ACC112 (cell line): ENCODE data around the gene LMTK2.

Experiments used
- H2AFZ ChIP-seq: fragments of 200-600 bp; sonication (generic); one replicate; pipeline ENCODE4 v1.6.0; 2017; ENCODE audit warnings: antibody characterized with exemption, low read length; ENCODE audit not compliant: unreplicated experiment
- H3K27ac ChIP-seq: fragments of 200-600 bp; sonication (generic); 2 replicates; pipeline ENCODE4 v1.5.1; 2014; ENCODE audit warnings: low read depth, mild to moderate bottlenecking, antibody characterized with exemption, low read length, moderate library complexity
- H3K27me3 ChIP-seq: fragments of 200-600 bp; sonication (generic); 2 replicates; pipeline ENCODE4 v1.6.1; 2014; ENCODE audit warnings: mild to moderate bottlenecking, antibody characterized with exemption, low read length, moderate library complexity, mixed read lengths; ENCODE audit not compliant: insufficient read depth
- H3K36me3 ChIP-seq: fragments of 200-600 bp; sonication (generic); 2 replicates; pipeline ENCODE4 v1.6.1; 2016; ENCODE audit warnings: mild to moderate bottlenecking, antibody characterized with exemption, low read length, moderate library complexity, mixed read lengths; ENCODE audit not compliant: insufficient read depth
- H3K4me1 ChIP-seq: fragments of 200-600 bp; sonication (generic); one replicate; pipeline ENCODE4 v1.6.1; 2016; ENCODE audit warnings: low read length, mixed read lengths; ENCODE audit not compliant: insufficient read depth, unreplicated experiment, control insufficient read depth
- H3K4me3 ChIP-seq: fragments of 200-600 bp; sonication (generic); 2 replicates; pipeline ENCODE4 v1.5.1; 2014; ENCODE audit warnings: mild to moderate bottlenecking, low read depth, low read length
- H3K79me2 ChIP-seq: fragments of 200-600 bp; sonication (generic); one replicate; pipeline ENCODE4 v1.6.0; 2016; ENCODE audit warnings: low read length; ENCODE audit not compliant: control insufficient read depth, unreplicated experiment, insufficient read depth

The LMTK2 gene

DNA sequence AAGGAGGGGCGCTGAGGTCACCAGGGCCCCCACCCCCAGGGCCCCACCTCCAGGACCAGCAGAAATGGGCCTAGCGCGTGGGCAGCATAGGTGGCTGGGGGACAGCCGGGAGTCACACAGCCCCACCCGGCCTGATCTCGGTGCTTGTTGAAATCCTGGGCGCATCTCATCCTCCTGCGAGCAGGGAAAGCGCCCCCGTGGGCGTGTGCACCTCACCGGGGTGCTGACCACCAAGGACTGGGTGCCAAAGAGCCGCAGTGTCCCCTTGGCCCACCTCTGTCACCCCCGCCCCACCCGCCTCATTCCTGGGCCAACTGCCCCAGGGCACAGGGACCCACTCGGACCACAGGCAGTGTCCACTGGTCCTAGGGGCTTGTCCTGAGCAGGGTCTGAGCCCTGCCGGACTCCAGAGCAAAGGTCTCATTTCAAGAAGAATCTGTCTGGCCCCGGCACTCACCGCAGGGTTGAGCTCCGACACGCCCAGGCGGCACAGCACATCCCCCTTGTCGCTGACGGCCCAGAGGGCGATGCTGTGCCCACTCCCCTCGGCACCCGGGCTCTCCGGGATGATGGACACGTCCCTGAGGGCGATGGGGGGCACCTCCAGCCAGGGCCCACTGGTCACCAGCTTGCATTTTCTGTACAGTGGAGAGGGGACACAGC lies 116.0 kb downstream of the LMTK2 start:
- no peaks in the 10 kb centered on the region for H3K27me3 ChIP-seq
- no peak overlapping the region for H2AFZ ChIP-seq
- no peak overlapping the region for H3K27ac ChIP-seq
- H3K4me3 ChIP-seq, result no peak overlapping the region
- no peaks in the 10 kb centered on the region for H3K36me3 ChIP-seq
- H3K4me1 ChIP-seq, result no peaks in the 10 kb centered on the region
- no peaks in the 10 kb centered on the region for H3K79me2 ChIP-seq

DNA sequence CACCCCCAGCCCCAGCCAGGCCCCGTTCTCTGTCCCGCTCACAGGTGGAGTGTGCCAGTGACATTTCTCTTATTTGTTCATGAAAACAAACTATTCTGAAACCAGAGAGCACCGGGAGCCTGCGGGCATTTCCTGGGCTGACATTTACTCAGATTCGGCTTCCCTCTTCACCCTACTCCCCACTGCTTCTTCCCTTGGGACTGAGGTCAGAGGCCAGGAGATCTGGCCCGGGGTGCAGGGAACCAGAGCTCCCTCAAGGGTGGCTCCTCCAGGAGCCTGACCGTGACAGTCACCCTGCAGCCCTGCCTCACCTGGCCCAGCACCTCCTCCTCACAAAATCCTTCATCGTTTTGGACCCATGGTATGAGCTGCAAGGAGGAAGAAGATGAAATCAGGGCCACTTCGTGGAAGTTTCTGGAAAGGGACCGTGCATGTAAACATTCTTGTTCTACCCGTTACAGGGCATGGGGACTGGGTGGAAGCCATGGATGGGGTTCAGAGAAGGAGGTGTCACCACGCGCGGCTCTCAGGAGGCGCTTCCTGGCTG lies 116.8 kb downstream of the LMTK2 start:
- Histone ChIP-seq H3K4me1 (no peaks in the 10 kb centered on the region), H3K36me3 (no peaks in the 10 kb centered on the region), H3K27ac (no peak overlapping the region), H3K27me3 (no peaks in the 10 kb centered on the region), H3K79me2 (no peaks in the 10 kb centered on the region), H2AFZ (no peak overlapping the region), H3K4me3 (no peak overlapping the region)

DNA sequence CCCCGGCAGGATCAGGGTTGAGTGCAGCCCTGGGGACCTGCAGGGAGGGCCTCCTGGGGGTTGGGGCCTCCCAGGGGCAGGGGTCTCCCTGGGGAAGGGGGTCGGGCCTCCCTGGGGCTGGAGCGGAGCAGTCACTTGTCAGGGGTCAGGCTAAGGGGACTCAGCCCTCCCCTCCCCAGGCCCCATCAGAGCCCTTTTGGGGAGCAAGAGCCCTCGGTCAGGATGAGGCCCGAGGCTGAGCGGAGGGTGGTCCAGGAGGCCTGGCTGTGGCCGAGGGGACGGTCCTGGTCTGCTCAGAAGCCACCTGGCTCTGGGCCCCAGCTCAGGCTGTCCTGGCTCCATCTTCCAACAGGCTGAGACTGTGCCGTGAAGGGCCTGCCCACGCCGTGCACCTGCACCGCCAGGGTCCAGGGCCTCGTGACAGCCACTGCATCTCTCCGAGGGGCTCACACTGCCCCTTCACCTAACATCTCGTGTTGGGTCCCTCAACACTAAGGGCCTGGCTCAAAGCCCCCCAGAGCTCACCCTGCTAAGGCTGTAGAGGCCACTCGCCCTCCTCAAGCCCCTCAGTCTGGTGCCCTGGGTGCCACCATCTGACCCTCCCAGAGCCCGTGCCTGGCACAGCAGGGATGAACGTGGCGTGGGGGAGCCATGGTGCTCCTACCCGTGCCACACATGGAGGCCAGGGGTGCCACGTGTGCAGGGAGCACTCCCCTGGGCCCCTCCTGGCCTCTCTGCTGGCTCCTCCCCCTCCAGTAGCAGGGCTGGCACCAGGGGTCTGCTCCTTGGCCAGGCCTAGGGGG lies 117.4 kb downstream of the LMTK2 start:
- Histone ChIP-seq H3K27me3 (no peaks in the 10 kb centered on the region), H3K27ac (no peak overlapping the region), H3K4me1 (no peaks in the 10 kb centered on the region), H3K79me2 (no peaks in the 10 kb centered on the region), H2AFZ (no peak overlapping the region), H3K4me3 (no peak overlapping the region), H3K36me3 (no peaks in the 10 kb centered on the region)

DNA sequence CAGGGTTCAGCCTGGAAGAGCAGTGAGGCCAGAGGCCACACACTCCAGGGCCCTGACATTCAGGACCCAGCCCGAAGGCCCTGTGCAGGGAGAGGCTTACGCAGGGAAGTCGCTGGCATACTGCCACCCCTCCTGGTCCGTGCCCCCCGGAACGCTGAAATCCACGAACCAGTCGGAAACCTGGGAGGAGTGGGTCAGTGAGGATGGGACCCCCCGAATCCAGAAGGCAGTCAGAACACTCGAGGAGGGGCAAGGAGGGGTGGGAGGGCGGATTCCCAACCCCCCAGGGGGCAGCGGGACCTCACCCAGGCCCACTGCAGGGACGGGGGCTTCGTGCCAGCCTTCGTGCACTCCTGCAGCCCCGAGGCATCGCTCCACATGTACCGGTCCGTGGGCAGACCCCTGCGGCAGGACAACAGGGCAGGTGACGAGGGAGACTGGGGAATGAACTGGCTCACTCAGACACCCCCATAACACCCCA lies 118.1 kb downstream of the LMTK2 start:
- no peaks in the 10 kb centered on the region for H3K4me1 ChIP-seq
- H3K36me3 ChIP-seq, result no peaks in the 10 kb centered on the region
- no peaks in the 10 kb centered on the region for H3K27me3 ChIP-seq
- H3K27ac ChIP-seq, result no peak overlapping the region
- H2AFZ ChIP-seq, result no peak overlapping the region
- H3K79me2 ChIP-seq, result no peaks in the 10 kb centered on the region
- no peak overlapping the region for H3K4me3 ChIP-seq

DNA sequence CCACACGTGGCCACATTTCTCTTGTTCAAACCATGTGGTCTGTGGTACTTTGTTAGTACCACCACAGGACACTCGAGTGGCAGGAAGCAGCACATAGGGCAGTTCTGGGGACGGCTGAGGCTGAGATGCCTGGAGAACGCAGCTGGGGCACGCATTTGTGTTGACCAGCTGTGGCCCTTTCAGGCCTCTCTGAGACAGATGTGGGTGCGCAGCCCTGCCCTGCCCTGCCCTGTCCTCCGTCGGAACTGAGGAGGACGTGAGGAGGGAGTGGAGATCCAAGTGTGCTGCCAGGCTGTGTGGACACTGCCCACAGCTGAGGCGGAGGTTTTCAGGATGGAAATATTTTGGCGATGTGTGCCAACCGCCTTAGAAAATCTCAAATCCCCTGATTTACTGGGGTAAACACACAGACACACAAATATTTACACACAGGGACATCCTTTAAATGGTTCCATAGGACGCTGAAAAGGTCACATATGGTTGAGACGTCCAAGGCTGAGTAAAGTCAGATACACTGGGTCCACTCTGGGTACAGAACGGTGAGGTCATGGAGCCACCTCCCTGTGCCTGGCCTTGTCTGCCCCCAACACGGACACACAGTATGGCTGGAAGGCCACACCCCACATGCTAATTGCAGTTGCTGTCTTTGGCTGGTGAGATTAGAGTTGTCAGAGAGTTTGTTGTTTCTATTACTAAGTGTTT lies 119.4 kb downstream of the LMTK2 start:
- Histone ChIP-seq H3K36me3 (no peaks in the 10 kb centered on the region), H3K79me2 (no peaks in the 10 kb centered on the region), H2AFZ (no peak overlapping the region), H3K27me3 (no peaks in the 10 kb centered on the region), H3K4me3 (no peak overlapping the region), H3K27ac (no peak overlapping the region), H3K4me1 (no peaks in the 10 kb centered on the region)

DNA sequence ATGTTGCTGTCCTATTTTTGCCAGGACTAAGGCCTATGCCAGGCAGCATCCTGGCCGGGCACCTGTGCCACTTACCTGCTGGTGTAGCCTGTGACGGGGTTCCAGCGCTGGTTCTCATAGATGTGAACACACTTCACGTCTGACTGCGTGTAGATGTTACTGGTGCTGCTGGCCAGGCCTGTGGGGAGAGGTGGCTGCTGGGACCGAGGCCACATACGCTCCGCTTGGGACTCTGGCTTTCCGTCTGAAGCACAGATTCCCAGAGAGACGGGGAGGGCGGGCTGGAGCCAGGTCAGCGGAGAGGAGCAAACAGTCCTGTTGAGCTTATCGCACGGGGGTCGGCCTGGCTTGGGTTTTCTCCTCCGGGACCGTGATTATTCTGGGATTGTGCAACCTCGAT lies 121.3 kb downstream of the LMTK2 start:
- H3K4me1 ChIP-seq, result no peaks in the 10 kb centered on the region

DNA sequence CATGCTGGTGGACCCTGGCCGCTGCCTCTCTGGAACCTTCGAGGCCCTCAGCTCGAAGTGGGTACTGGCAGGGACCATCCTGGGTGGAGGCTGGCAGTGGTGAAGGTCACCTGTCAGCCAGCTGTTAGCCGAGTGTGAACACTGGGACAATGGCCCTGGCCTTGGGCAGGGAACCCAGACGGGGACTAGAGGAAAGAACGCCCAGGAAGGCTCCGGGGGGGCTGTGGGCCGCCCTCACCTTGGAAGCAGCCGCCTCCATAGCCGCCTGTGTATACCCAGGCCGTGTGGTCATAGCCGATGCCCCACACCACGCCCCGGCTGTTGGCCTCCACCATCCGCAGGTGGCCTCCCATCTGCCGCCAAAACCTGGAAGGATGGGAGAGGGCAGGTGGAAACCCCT lies 122.1 kb downstream of the LMTK2 start:
- no peaks in the 10 kb centered on the region for H3K79me2 ChIP-seq

More for the DNA sequence above, 121.3 kb downstream of the LMTK2 start:
- Histone ChIP-seq H3K79me2 (no peaks in the 10 kb centered on the region), H3K4me3 (no peak overlapping the region), H3K27ac (no peak overlapping the region), H3K36me3 (no peaks in the 10 kb centered on the region), H3K27me3 (no peaks in the 10 kb centered on the region), H2AFZ (no peak overlapping the region)

DNA sequence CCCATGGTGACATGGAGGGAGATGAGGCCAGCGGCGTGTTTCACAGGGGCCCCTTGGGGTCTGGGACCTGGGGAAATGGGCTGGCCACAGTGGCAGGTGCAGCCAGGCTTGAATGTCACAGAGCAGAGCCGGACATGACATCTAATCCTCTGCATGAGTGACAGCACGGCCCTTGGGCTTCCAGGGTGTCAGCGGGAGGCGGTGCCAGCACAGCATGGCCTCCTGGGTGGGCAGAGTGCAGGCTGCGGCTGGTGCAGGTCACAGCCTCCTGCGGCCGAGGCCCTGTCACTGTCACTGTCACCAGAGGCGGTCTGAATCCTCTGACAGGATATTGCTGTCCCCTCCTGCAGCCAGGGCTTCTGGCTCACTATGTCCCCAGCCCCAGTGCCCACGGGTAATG lies 122.8 kb downstream of the LMTK2 start:
- Histone ChIP-seq H3K4me3 (no peak overlapping the region), H3K27ac (no peak overlapping the region), H3K79me2 (no peaks in the 10 kb centered on the region), H3K4me1 (no peaks in the 10 kb centered on the region), H2AFZ (no peak overlapping the region), H3K36me3 (no peaks in the 10 kb centered on the region), H3K27me3 (no peaks in the 10 kb centered on the region)

More for the DNA sequence above, 122.1 kb downstream of the LMTK2 start:
- Histone ChIP-seq H2AFZ (no peak overlapping the region), H3K27ac (no peak overlapping the region), H3K4me1 (no peaks in the 10 kb centered on the region), H3K36me3 (no peaks in the 10 kb centered on the region), H3K4me3 (no peak overlapping the region), H3K27me3 (no peaks in the 10 kb centered on the region)

DNA sequence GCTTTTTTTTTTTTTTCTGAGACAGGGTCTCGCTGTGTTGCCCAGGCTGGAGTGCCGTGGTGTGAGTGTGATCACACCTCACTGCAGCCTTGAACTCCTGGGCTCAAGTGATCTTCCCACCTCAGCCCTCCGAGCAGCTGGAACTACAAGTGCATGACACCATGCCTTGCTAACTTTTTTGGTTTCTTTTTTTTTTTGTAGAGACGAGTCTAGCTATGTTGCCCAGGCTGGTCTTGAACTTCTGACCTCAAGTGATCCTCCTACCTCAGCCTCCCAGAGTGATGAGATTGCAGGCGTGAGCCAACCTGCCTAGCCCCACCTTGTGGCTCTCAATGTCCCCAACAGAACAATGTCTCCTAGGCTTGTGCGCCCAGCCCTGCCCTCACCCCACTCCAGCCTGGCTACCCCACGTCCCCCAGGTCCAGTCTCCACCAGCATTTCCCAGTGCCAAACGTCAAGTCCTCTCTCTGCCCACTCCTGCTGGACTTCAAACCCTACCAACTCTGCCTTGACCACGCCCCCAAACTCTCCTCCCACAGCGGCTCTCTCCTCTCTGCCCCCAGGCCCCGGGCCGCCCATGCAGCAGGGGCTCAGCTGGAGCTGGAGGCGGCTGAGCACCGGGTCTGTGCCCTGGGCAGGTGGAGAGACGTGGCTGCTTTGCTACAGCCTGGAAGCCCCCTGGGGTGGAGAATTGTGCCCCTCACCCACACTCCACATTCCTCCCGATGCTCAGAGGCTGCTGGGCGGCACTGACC lies 123.5 kb downstream of the LMTK2 start:
- Histone ChIP-seq H2AFZ (no peak overlapping the region), H3K79me2 (no peaks in the 10 kb centered on the region), H3K27ac (no peak overlapping the region), H3K4me3 (no peak overlapping the region), H3K36me3 (no peaks in the 10 kb centered on the region), H3K27me3 (no peaks in the 10 kb centered on the region), H3K4me1 (no peaks in the 10 kb centered on the region)
